ENCODE results near the gene GATB. TPM values are rescaled to one million over a fixed set of nuclear protein-coding genes. Genes with fewer than 3 reads are reported as not detected.

Gene GATB
- total and polyA plus RNA-seq, 2 donors (not counting 3 experiments of a cell fraction or from before 2014, with no cell fraction given): 14.4 to 17.7 TPM

GRCh38 chr4:151666501-151666900, 94.3 kb downstream of the GATB start:
- H3K36me3 ChIP-seq (ENCODE audit: control insufficient read depth in 2 of 2, extremely low read depth in 1 of 2, insufficient read depth in 2 of 2, low read length in 2 of 2): no peaks in the 10 kb centered on the region
- H3K9me3 ChIP-seq (replicated peaks; ENCODE audit: control insufficient read depth, insufficient read depth, low read length): no peaks in the 10 kb centered on the region
- no peak overlapping the region for H3K27ac ChIP-seq (ENCODE audit: insufficient read depth, low read depth, low read length)
- BruUV-seq (replicated peaks): no TSS peak
- no peak overlapping the region for H3K4me2 ChIP-seq (ENCODE audit: insufficient read depth, low read length)
- H3K9ac ChIP-seq (replicated peaks; ENCODE audit: extremely low read depth, insufficient read depth, low read length): no peak overlapping the region
- H4K20me1 ChIP-seq (replicated peaks; ENCODE audit: control insufficient read depth, extremely low read depth, insufficient read depth, low read length): no peaks in the 10 kb centered on the region
- TF ChIP-seq FOS (IDR thresholded peaks at IDR 0.05; ENCODE audit: borderline replicate concordance, insufficient read depth, low read length) (no peak), GATA2 (IDR thresholded peaks at IDR 0.05; ENCODE audit: insufficient read depth, insufficient read length, low read depth, low read length) (no peak), EZH2 (IDR thresholded peaks at IDR 0.05; ENCODE audit: borderline replicate concordance, low read depth, low read length, severe bottlenecking) (no peak), POLR2AphosphoS5 (IDR thresholded peaks at IDR 0.05; ENCODE audit: insufficient read depth, low read depth, low read length) (no peak), JUN (IDR thresholded peaks at IDR 0.05; ENCODE audit: borderline replicate concordance, insufficient read depth, insufficient read length, low read depth) (no peak), POLR2A (IDR thresholded peaks at IDR 0.05; ENCODE audit: low read depth, low read length) (no peak)
- TF ChIP-seq, protein P1, sequence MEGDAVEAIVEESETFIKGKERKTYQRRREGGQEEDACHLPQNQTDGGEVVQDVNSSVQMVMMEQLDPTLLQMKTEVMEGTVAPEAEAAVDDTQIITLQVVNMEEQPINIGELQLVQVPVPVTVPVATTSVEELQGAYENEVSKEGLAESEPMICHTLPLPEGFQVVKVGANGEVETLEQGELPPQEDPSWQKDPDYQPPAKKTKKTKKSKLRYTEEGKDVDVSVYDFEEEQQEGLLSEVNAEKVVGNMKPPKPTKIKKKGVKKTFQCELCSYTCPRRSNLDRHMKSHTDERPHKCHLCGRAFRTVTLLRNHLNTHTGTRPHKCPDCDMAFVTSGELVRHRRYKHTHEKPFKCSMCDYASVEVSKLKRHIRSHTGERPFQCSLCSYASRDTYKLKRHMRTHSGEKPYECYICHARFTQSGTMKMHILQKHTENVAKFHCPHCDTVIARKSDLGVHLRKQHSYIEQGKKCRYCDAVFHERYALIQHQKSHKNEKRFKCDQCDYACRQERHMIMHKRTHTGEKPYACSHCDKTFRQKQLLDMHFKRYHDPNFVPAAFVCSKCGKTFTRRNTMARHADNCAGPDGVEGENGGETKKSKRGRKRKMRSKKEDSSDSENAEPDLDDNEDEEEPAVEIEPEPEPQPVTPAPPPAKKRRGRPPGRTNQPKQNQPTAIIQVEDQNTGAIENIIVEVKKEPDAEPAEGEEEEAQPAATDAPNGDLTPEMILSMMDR (IDR thresholded peaks at IDR 0.05; ENCODE audit: extremely low read depth in 1 of 2, insufficient read depth in 1 of 2, low read depth in 1 of 2, low read length in 2 of 2): no peak
- no peaks in the 10 kb centered on the region for H3K9me1 ChIP-seq (replicated peaks; ENCODE audit: control insufficient read depth, extremely low read depth, insufficient read depth, low read length)
- no peaks in the 10 kb centered on the region for H3K27me3 ChIP-seq (ENCODE audit: control insufficient read depth in 2 of 2, insufficient read depth in 2 of 2, low read length in 2 of 2)
- intact Hi-C loops (cut with micrococcal nuclease): no loop called here
- DNase-seq (ENCODE audit: low read depth, low spot score): no peak
- no peak overlapping the region for H3K4me3 ChIP-seq (replicated peaks in 1 of 3; ENCODE audit: insufficient read depth in 1 of 3, low read depth in 1 of 3, low read length in 3 of 3)
- dilution Hi-C loops (cut with MboI; ENCODE audit: extremely low pct_ligation_motif_present, low sequenced_read_pairs): no loop called here
- H2AFZ ChIP-seq (ENCODE audit: low read depth, low read length): no peak overlapping the region
- no peaks in the 10 kb centered on the region for H3K79me2 ChIP-seq (ENCODE audit: control insufficient read depth, insufficient read depth, low read length)
- ChIA-PET CTCF (interaction anchor here (1.4 kb wide), 1 partner anchor 9 kb away, joined by 4 read pairs; no protein-coding TSS in a partner anchor), POLR2A (no interaction called here)
- FAIRE-seq: no peak
- no peaks in the 10 kb centered on the region for H3K4me1 ChIP-seq (ENCODE audit: control insufficient read depth, extremely low read depth, insufficient read depth, low read length)
